HG03060 (cell line): ENCODE results near the gene MCCC2.
"Not testable (repeated sequence)": the region's sequence is repeated elsewhere in the genome, so short reads cannot be mapped to it uniquely, and the experiment has no call there.

Experiments
- ATAC-seq: cut with Tn5 transposase; IDR thresholded peaks from one replicate; pipeline ENCODE4 v1.9.1; 2021; ENCODE audit warnings: low read depth, moderate number of reproducible peaks; ENCODE audit not compliant: unreplicated experiment

The MCCC2 gene

GRCh38 chr5:71586941-71587765, at the start of gene MCCC2:
Gene MCCC2, plus strand, starts transcription at chr5:71587340. Its CDS starts 86 bp downstream, at chr5:71587426.
- ATAC-seq: peak; percentile 89

GRCh38 chr5:71537687-71538086, 49.5 kb upstream of the MCCC2 start:
- no peak for ATAC-seq

- ATAC-seq: not testable (repeated sequence)
Observed at GRCh38 chr5:71550885-71551284, 36.3 kb upstream of the MCCC2 start.

- not testable (repeated sequence) for ATAC-seq
Observed at GRCh38 chr5:71551582-71551981, 35.6 kb upstream of the MCCC2 start.

- not testable (repeated sequence) for ATAC-seq
Observed at GRCh38 chr5:71552026-71552749, 35.0 kb upstream of the MCCC2 start.

GRCh38 chr5:71563161-71563560, 24.0 kb upstream of the MCCC2 start:
- no peak for ATAC-seq

GRCh38 chr5:71564895-71565294, 22.2 kb upstream of the MCCC2 start:
- ATAC-seq: no peak

GRCh38 chr5:71569748-71570509, 17.2 kb upstream of the MCCC2 start:
- no peak for ATAC-seq

- not testable (repeated sequence) for ATAC-seq
Observed at GRCh38 chr5:71571811-71572210, 15.3 kb upstream of the MCCC2 start.

- ATAC-seq: no peak
Observed at GRCh38 chr5:71573591-71573990, 13.5 kb upstream of the MCCC2 start.

- not testable (repeated sequence) for ATAC-seq
Observed at GRCh38 chr5:71575588-71575987, 11.6 kb upstream of the MCCC2 start.

DNA sequence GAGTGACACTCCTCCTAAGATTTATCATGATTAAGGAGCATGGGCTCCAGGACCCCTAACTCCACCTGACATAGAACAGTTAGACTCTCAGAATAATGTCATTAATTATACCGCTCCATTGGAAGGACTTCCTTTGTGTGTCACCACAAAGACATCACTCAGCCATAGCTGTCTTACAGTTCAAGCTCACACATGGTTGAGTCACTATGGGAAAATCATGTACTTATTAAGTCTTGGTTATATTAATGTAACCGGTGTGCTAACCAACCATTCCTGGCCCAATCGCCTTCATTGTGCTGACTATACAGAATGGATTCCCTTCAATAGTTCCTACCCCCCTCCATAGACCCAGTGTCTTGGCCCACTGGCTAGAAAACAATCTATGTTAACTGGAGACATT, 10.9 kb upstream of the MCCC2 start:
- ATAC-seq: no peak

DNA sequence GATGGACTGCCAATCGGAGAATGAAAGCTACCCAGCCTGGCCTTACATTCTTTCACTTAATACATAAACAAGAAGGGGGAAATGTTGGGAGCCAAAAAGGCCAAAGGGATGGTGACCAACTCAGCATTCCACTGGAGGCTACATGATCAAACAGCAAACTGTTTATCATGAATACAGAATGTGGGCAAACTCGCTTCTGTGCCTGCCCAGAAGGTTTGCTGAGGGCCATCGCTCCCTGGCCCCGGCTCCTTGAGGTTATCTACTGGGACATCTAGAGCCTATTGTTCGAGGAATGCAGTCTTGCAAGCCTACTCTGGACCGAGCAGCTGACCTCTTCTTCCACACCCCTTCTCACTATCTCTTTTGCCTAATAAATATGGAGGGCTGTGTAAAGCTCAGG, 9.3 kb upstream of the MCCC2 start:
- not testable (repeated sequence) for ATAC-seq

GRCh38 chr5:71582945-71583584, 4.1 kb upstream of the MCCC2 start:
- ATAC-seq: no peak

- no peak for ATAC-seq
Observed at GRCh38 chr5:71586052-71586940, 844 bp upstream of the MCCC2 start.

DNA sequence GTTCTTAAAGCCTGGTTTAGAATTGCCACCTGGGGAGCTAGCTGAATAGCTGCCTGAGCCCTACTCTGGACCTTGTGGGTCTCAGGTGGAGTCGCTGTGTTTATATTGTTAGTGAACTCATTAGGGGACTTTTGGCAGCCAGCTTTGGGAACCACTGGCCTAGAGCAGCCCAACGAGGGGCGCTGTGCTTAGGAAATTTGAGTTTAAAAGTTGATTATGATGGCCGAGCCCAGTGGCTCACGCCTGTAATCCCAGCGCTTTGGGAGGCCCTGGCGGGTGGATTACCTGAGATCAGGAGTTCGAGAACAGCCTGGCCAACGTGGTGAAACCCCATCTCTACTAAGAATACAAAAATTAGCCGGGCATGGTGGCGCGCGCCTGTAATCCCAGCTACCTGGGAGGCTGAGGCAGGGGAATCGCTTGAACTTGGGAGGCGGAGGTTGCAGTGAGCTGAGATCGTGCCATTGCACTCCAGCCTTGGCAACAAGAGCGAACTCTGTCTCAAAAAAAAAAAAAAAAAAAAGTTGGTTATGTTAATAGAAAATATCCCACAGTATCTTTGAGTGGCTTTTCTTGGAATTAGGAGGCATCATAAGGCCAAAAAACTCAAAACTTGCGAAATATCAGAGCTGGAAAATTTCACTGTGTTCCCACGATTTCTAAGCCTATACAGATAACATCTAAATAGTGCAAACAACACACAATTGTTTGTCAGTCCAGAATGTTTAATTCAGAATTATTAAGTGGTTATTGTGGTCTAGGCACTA, 809 bp downstream of the MCCC2 start:
- ATAC-seq: peak; percentile 3

DNA sequence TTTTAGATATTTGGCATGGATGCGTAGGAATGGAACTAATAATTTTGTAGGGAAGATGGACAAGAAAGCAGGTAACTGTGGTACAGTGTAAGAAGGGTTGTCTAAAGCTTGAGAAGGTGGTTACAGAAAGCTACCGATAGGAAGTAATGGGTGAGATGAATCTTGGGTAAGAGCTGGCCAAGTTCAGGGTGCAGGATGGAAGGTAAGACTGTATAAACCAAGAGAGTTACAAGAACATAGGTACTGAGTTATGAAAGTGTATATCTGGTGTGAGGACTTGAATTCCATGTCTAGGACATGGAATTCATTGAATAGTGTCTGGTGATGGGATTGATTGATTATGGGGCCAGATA, 1.4 kb downstream of the MCCC2 start:
- ATAC-seq: no peak

- no peak for ATAC-seq
Observed at GRCh38 chr5:71589903-71590302, 2.8 kb downstream of the MCCC2 start.

DNA sequence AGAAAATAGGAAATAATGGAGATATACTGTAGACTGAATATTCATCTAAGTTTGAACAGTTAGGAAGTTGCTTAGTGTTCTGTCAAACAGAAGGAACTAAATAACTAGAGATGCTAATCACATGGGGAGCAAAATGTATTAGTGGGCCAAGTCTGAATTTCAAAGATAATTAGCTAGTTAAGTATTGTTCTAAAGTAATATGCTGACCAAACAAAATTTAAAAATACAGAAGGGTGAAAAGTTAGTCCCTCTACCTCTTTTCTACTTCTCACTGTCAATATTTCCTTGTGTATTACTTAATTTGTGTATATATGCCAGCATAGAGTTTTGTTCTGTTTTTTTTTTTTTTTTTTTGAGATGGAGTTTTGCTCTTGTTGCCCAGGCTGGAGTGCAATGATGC, 4.0 kb downstream of the MCCC2 start:
- ATAC-seq: no peak
